GM21390 (cell line): ENCODE measurements around the gene ZFPL1.

ENCODE experiments used
- ATAC-seq: cut with Tn5 transposase; IDR thresholded peaks from one replicate; pipeline ENCODE4 v1.9.1; 2021; ENCODE audit not compliant: unreplicated experiment

Gene ZFPL1

GRCh38 chr11:65083834-65084597, at the start of gene ZFPL1, which contains the start of gene CDCA5:
TSS of gene ZFPL1 (plus strand) at chr11:65084222. CDS start at chr11:65084699, 477 bp downstream.
TSS of gene CDCA5 (minus strand) at chr11:65084040. CDS start at chr11:65083978, 62 bp downstream.
- peak; percentile 67 for ATAC-seq

GRCh38 chr11:65034423-65034822, 49.6 kb upstream of the ZFPL1 start:
- ATAC-seq = no peak

GRCh38 chr11:65035579-65035978, 48.4 kb upstream of the ZFPL1 start:
- ATAC-seq = no peak

- ATAC-seq = no peak
These were observed 47.1 kb upstream of the ZFPL1 start for GRCh38 chr11:65036931-65037330.

- no peak for ATAC-seq
These were observed 43.5 kb upstream of the ZFPL1 start for GRCh38 chr11:65040520-65040846.

- peak; percentile 82 for ATAC-seq
These were observed 43.0 kb upstream of the ZFPL1 start, which contains the start of gene SAC3D1 for GRCh38 chr11:65040847-65041622. TSS of gene SAC3D1 (plus strand) at chr11:65041210. CDS start at chr11:65041293, 83 bp downstream.

- ATAC-seq = no peak
These were observed 41.1 kb upstream of the ZFPL1 start for GRCh38 chr11:65042891-65043290.

GRCh38 chr11:65043881-65044501, 40.0 kb upstream of the ZFPL1 start:
- ATAC-seq = no peak

- ATAC-seq = no peak
These were observed 39.0 kb upstream of the ZFPL1 start for GRCh38 chr11:65045061-65045460.

GRCh38 chr11:65045728-65046127, 38.3 kb upstream of the ZFPL1 start:
- no peak for ATAC-seq

- no peak for ATAC-seq
These were observed 36.2 kb upstream of the ZFPL1 start for GRCh38 chr11:65047581-65048422.

- no peak for ATAC-seq
These were observed 32.6 kb upstream of the ZFPL1 start for GRCh38 chr11:65051398-65051858.

- no peak for ATAC-seq
These were observed 30.1 kb upstream of the ZFPL1 start for GRCh38 chr11:65053827-65054508.

- no peak for ATAC-seq
These were observed 28.5 kb upstream of the ZFPL1 start for GRCh38 chr11:65055538-65055937.

- no peak for ATAC-seq
These were observed 27.0 kb upstream of the ZFPL1 start for GRCh38 chr11:65056999-65057398.

GRCh38 chr11:65057526-65057925, 26.5 kb upstream of the ZFPL1 start:
- ATAC-seq = no peak

GRCh38 chr11:65058012-65058411, 26.0 kb upstream of the ZFPL1 start:
- ATAC-seq = no peak

- ATAC-seq = no peak
These were observed 25.5 kb upstream of the ZFPL1 start, which contains the start of gene NAALADL1 for GRCh38 chr11:65058419-65059054. TSS of gene NAALADL1 (minus strand) at chr11:65058553. CDS start at chr11:65058521, 32 bp downstream.

- no peak for ATAC-seq
These were observed 24.5 kb upstream of the ZFPL1 start for GRCh38 chr11:65059523-65059922.
